HepG2 (cell line): Measurements from ENCODE around the gene C16orf86. TPM values are rescaled to one million over a fixed set of nuclear protein-coding genes. Genes with fewer than 3 reads are reported as not detected.

ENCODE experiments used
- DRAP1 ChIP-seq: IDR thresholded peaks from 2 replicates; pipeline ENCODE4 v1.6.1; 2016; ENCODE audit warnings: missing genetic modification reagents, missing compliant biosample characterization
- FOXK1 ChIP-seq: sonication (generic); formaldehyde crosslinking; IDR thresholded peaks from 2 replicates; pipeline ENCODE4 v1.4.0; 2020; ENCODE audit warnings: low read depth, missing genetic modification reagents, borderline replicate concordance
- HNF1B ChIP-seq: sonication (generic); formaldehyde crosslinking; IDR thresholded peaks from 2 replicates; pipeline ENCODE4 v1.5.1; 2020; ENCODE audit warnings: mild to moderate bottlenecking, moderate library complexity, missing genetic modification reagents
- KDM5A ChIP-seq: fragments of 200-600 bp; sonication (generic); IDR thresholded peaks from 2 replicates; pipeline ENCODE4 v1.7.0; 2018; ENCODE audit warnings: antibody characterized with exemption, mild to moderate bottlenecking, low read length, borderline replicate concordance
- KDM6A ChIP-seq: IDR thresholded peaks from 2 replicates; pipeline ENCODE4 v1.6.1; 2016; ENCODE audit warnings: low read depth
- NR1H2 ChIP-seq: sonication (generic); formaldehyde crosslinking; IDR thresholded peaks from 2 replicates; pipeline ENCODE4 v1.8.1; 2022; ENCODE audit warnings: low read depth, missing genetic modification reagents, borderline replicate concordance
- PPARG ChIP-seq: conservative IDR thresholded peaks from 2 replicates; pipeline ENCODE4 v1.6.1; 2016; ENCODE audit warnings: missing biosample characterization, missing genetic modification reagents
- PRDM4 ChIP-seq: sonication (generic); formaldehyde crosslinking; IDR thresholded peaks from 2 replicates; pipeline ENCODE4 v1.9.0; 2021; ENCODE audit warnings: missing genetic modification reagents, borderline replicate concordance
- TFDP2 ChIP-seq: sonication (generic); formaldehyde crosslinking; IDR thresholded peaks from 2 replicates; pipeline ENCODE4 v1.4.0; 2020; ENCODE audit warnings: missing genetic modification reagents
- THYN1 ChIP-seq: sonication (generic); formaldehyde crosslinking; IDR thresholded peaks from 2 replicates; pipeline ENCODE4 v1.8.1; 2023; ENCODE audit warnings: low read depth, mild to moderate bottlenecking, moderate library complexity, missing genetic modification reagents, borderline replicate concordance
- ZNF136 ChIP-seq: sonication (generic); formaldehyde crosslinking; IDR thresholded peaks from 2 replicates; pipeline ENCODE4 v1.8.1; 2022; ENCODE audit warnings: low read depth, mild to moderate bottlenecking, moderate library complexity, missing genetic modification reagents
- ZNF383 ChIP-seq: sonication (generic); formaldehyde crosslinking; IDR thresholded peaks from 2 replicates; pipeline ENCODE4 v1.4.0; 2020; ENCODE audit warnings: missing genetic modification reagents, mild to moderate bottlenecking, borderline replicate concordance
- ZNF446 ChIP-seq: sonication (generic); formaldehyde crosslinking; IDR thresholded peaks from 2 replicates; pipeline ENCODE4 v1.5.0; 2020; ENCODE audit warnings: mild to moderate bottlenecking, missing genetic modification reagents
- ZNF512 ChIP-seq: sonication (generic); formaldehyde crosslinking; IDR thresholded peaks from 2 replicates; pipeline ENCODE4 v1.4.0; 2020; ENCODE audit warnings: mild to moderate bottlenecking, missing genetic modification reagents
- ZNF660 ChIP-seq: sonication (generic); formaldehyde crosslinking; IDR thresholded peaks from 2 replicates; pipeline ENCODE4 v1.5.1; 2020; ENCODE audit warnings: mild to moderate bottlenecking, low read depth, missing genetic modification reagents, borderline replicate concordance
- ZNF710 ChIP-seq: sonication (generic); formaldehyde crosslinking; IDR thresholded peaks from 2 replicates; pipeline ENCODE4 v1.5.0; 2020; ENCODE audit warnings: mild to moderate bottlenecking, missing genetic modification reagents, borderline replicate concordance
- ZNF883 ChIP-seq: sonication (generic); formaldehyde crosslinking; IDR thresholded peaks from 2 replicates; pipeline ENCODE4 v1.5.1; 2020; ENCODE audit warnings: mild to moderate bottlenecking, missing genetic modification reagents; ENCODE audit errors: not compliant biosample characterization
- polyA plus RNA-seq, 8 experiments: library from polyadenylated mRNA; depleted of rRNA in 3 of 8; stranded (reverse) in 7 of 8; unstranded in 1 of 8; fragments of >200 nt; fragmentation: Illumina TruSeq in 4 of 8; extraction: Trizol in 4 of 8; gene quantifications; 2 replicates each; pipeline versions ENCODE4 v1.2.1 to v1.2.3, GENCODE V29; 2011 to 2016; ENCODE audit warnings: low read depth in 4 of 8, missing spikeins in 1 of 8, mixed read lengths in 1 of 8; ENCODE audit not compliant: insufficient read depth in 1 of 8
- total RNA-seq, 5 experiments: library from RNA; depleted of rRNA; stranded (reverse); fragments of >200 nt; fragmentation: Illumina TruSeq; extraction: Trizol; gene quantifications; 2 replicates each; pipeline ENCODE4 v1.2.3, GENCODE V29; 2016; ENCODE audit warnings: low read depth in 1 of 5

C16orf86 gene
- total and polyA plus RNA-seq, 2 of the 13 experiments (the other 11 are each of a cell fraction or from before 2014, with no cell fraction given) = 1.5 to 3.1 TPM

- TF ChIP-seq ZNF660 (CRISPR knock-in tag) = no peak
- peak; percentile 66 for TF ChIP-seq TFDP2 (CRISPR knock-in tag)
- TF ChIP-seq ZNF883 (CRISPR knock-in tag) = peak; percentile 57
- no peak for TF ChIP-seq ZNF383 (CRISPR knock-in tag)
- no peak for TF ChIP-seq KDM6A (CRISPR knock-in tag)
- no peak for TF ChIP-seq THYN1 (CRISPR knock-in tag)
- TF ChIP-seq ZNF136 (CRISPR knock-in tag) = no peak
- TF ChIP-seq ZNF512 = no peak
- TF ChIP-seq KDM5A = 0 out of 2 replicates have a peak, but pooled peaks have one; percentile 43
- TF ChIP-seq HNF1B = peak; percentile 90
- TF ChIP-seq ZNF710 (CRISPR knock-in tag) = 0 out of 2 replicates have a peak, but pooled peaks have one; percentile 2
- peak; percentile 27; the same call in 1 of the 2 replicates for TF ChIP-seq PRDM4 (CRISPR knock-in tag)
- TF ChIP-seq ZNF446 (CRISPR knock-in tag) = peak; percentile 2; the same call in 1 of the 2 replicates
- peak; percentile 10; the same call in 1 of the 2 replicates for TF ChIP-seq DRAP1 (CRISPR knock-in tag)
- 0 out of 2 replicates have a peak, but pooled peaks have one; percentile 13 for TF ChIP-seq FOXK1 (CRISPR knock-in tag)
- TF ChIP-seq NR1H2 (CRISPR knock-in tag) = 0 out of 2 replicates have a peak, but pooled peaks have one; percentile 20
- TF ChIP-seq PPARG (CRISPR knock-in tag) = peak; percentile 35
Observed at GRCh38 chr16:67666559-67667452, at the start of gene C16orf86, which contains the start of gene ENKD1 (continued).
